ENCODE measurements around the gene SYNE1.

GRCh38 chr6:152166497-152166896 lies 470.7 kb downstream of the SYNE1 start:
- TF ChIP-seq CTCF (IDR thresholded peaks at IDR 0.05 in 2 of 3, conservative IDR thresholded peaks at IDR 0.05 in 1 of 3; ENCODE audit: control insufficient read depth in 2 of 3, extremely low read depth in 1 of 3, insufficient read depth in 1 of 3, low read depth in 3 of 3, low read length in 3 of 3) = no peak
- no peak for TF ChIP-seq RAD21 (IDR thresholded peaks at IDR 0.05; ENCODE audit: insufficient read depth, low read depth, low read length)
- TF ChIP-seq PBX3 (IDR thresholded peaks at IDR 0.05; ENCODE audit: insufficient replicate concordance, low read depth, low read length) = no peak
- no peak for TF ChIP-seq EP300 (IDR thresholded peaks at IDR 0.05; ENCODE audit: borderline replicate concordance in 1 of 2, control insufficient read depth in 1 of 2, low read depth in 2 of 2, low read length in 2 of 2)
- TF ChIP-seq RELA (IDR thresholded peaks at IDR 0.05; ENCODE audit: borderline replicate concordance, partially characterized antibody) = no peak
- no peak for TF ChIP-seq CHD2 (IDR thresholded peaks at IDR 0.05; ENCODE audit: borderline replicate concordance, low read depth, low read length)
- no peak for TF ChIP-seq POLR2AphosphoS2 (IDR thresholded peaks at IDR 0.05; ENCODE audit: low read depth, low read length)
- TF ChIP-seq JUND (IDR thresholded peaks at IDR 0.05; ENCODE audit: low read depth, low read length) = no peak
